ENCODE results near the gene PSAPL1. TPM values are rescaled to one million over a fixed set of nuclear protein-coding genes. Genes with fewer than 3 reads are reported as not detected.

The PSAPL1 gene
- total and polyA plus RNA-seq, 9 of the 15 experiments (the other 6 are each of a cell fraction or from before 2014, with no cell fraction given): not detected

DNA sequence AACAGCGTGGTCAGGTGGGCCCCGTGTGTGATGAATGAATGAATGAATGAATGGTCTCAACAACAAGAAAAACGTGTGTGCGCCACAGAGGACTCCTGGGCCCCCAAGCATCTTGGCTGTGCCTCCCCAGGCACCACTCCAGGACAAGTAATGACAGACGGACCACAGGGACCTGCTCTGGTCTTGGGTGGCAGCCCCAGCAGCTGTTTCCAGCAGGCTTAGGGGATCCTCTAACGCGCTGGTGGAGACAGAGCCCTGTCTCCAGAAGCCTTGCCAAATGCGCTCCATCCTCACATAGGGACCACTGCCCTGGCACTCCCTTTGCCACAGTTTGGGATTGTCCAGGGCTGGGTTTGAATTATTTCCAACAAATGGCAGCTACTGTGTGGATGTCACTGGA lies 39.1 kb downstream of the PSAPL1 start (continued):
- TF ChIP-seq EZH2 (IDR thresholded peaks at IDR 0.05; ENCODE audit: borderline replicate concordance, low read depth, low read length) (no peak), GABPB1 (CRISPR knock-in tag; IDR thresholded peaks at IDR 0.05) (no peak), DMBX1 (CRISPR knock-in tag; IDR thresholded peaks at IDR 0.05; ENCODE audit: borderline replicate concordance) (no peak), ZBTB7A (IDR thresholded peaks at IDR 0.05; ENCODE audit: borderline replicate concordance, control insufficient read depth, low read depth, low read length) (no peak), STAT5A (IDR thresholded peaks at IDR 0.05; ENCODE audit: borderline replicate concordance, low read length) (no peak), CREM (IDR thresholded peaks at IDR 0.05; ENCODE audit: low read depth) (no peak), ZC3H8 (IDR thresholded peaks at IDR 0.05) (no peak), KDM2B (CRISPR knock-in tag; IDR thresholded peaks at IDR 0.05) (no peak), ZNF41 (CRISPR knock-in tag; conservative IDR thresholded peaks at IDR 0.05) (no peak)
- TF ChIP-seq, protein P1, sequence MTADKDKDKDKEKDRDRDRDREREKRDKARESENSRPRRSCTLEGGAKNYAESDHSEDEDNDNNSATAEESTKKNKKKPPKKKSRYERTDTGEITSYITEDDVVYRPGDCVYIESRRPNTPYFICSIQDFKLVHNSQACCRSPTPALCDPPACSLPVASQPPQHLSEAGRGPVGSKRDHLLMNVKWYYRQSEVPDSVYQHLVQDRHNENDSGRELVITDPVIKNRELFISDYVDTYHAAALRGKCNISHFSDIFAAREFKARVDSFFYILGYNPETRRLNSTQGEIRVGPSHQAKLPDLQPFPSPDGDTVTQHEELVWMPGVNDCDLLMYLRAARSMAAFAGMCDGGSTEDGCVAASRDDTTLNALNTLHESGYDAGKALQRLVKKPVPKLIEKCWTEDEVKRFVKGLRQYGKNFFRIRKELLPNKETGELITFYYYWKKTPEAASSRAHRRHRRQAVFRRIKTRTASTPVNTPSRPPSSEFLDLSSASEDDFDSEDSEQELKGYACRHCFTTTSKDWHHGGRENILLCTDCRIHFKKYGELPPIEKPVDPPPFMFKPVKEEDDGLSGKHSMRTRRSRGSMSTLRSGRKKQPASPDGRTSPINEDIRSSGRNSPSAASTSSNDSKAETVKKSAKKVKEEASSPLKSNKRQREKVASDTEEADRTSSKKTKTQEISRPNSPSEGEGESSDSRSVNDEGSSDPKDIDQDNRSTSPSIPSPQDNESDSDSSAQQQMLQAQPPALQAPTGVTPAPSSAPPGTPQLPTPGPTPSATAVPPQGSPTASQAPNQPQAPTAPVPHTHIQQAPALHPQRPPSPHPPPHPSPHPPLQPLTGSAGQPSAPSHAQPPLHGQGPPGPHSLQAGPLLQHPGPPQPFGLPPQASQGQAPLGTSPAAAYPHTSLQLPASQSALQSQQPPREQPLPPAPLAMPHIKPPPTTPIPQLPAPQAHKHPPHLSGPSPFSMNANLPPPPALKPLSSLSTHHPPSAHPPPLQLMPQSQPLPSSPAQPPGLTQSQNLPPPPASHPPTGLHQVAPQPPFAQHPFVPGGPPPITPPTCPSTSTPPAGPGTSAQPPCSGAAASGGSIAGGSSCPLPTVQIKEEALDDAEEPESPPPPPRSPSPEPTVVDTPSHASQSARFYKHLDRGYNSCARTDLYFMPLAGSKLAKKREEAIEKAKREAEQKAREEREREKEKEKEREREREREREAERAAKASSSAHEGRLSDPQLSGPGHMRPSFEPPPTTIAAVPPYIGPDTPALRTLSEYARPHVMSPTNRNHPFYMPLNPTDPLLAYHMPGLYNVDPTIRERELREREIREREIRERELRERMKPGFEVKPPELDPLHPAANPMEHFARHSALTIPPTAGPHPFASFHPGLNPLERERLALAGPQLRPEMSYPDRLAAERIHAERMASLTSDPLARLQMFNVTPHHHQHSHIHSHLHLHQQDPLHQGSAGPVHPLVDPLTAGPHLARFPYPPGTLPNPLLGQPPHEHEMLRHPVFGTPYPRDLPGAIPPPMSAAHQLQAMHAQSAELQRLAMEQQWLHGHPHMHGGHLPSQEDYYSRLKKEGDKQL (CRISPR knock-in tag; IDR thresholded peaks at IDR 0.05; ENCODE audit: borderline replicate concordance): no peak
- TF ChIP-seq, protein P2, sequence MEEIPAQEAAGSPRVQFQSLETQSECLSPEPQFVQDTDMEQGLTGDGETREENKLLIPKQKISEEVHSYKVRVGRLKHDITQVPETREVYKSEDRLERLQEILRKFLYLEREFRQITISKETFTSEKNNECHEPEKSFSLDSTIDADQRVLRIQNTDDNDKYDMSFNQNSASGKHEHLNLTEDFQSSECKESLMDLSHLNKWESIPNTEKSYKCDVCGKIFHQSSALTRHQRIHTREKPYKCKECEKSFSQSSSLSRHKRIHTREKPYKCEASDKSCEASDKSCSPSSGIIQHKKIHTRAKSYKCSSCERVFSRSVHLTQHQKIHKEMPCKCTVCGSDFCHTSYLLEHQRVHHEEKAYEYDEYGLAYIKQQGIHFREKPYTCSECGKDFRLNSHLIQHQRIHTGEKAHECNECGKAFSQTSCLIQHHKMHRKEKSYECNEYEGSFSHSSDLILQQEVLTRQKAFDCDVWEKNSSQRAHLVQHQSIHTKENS (CRISPR knock-in tag; IDR thresholded peaks at IDR 0.05): no peak
- TF ChIP-seq, protein P3, sequence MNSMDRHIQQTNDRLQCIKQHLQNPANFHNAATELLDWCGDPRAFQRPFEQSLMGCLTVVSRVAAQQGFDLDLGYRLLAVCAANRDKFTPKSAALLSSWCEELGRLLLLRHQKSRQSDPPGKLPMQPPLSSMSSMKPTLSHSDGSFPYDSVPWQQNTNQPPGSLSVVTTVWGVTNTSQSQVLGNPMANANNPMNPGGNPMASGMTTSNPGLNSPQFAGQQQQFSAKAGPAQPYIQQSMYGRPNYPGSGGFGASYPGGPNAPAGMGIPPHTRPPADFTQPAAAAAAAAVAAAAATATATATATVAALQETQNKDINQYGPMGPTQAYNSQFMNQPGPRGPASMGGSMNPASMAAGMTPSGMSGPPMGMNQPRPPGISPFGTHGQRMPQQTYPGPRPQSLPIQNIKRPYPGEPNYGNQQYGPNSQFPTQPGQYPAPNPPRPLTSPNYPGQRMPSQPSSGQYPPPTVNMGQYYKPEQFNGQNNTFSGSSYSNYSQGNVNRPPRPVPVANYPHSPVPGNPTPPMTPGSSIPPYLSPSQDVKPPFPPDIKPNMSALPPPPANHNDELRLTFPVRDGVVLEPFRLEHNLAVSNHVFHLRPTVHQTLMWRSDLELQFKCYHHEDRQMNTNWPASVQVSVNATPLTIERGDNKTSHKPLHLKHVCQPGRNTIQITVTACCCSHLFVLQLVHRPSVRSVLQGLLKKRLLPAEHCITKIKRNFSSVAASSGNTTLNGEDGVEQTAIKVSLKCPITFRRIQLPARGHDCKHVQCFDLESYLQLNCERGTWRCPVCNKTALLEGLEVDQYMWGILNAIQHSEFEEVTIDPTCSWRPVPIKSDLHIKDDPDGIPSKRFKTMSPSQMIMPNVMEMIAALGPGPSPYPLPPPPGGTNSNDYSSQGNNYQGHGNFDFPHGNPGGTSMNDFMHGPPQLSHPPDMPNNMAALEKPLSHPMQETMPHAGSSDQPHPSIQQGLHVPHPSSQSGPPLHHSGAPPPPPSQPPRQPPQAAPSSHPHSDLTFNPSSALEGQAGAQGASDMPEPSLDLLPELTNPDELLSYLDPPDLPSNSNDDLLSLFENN (IDR thresholded peaks at IDR 0.05; ENCODE audit: low read depth in 2 of 2, low read length in 2 of 2): no peak
